GM12891 (cell line): ENCODE results near the gene WDR44.

Experiments
- POLR2A ChIP-seq: IDR thresholded peaks from 2 replicates; pipeline ENCODE4 v1.6.1; 2011; ENCODE audit warnings: low read depth, low read length, control low read depth
- TAF1 ChIP-seq: IDR thresholded peaks from 2 replicates; pipeline ENCODE4 v1.6.1; 2011; ENCODE audit warnings: low read depth, low read length, control low read depth

DNA sequence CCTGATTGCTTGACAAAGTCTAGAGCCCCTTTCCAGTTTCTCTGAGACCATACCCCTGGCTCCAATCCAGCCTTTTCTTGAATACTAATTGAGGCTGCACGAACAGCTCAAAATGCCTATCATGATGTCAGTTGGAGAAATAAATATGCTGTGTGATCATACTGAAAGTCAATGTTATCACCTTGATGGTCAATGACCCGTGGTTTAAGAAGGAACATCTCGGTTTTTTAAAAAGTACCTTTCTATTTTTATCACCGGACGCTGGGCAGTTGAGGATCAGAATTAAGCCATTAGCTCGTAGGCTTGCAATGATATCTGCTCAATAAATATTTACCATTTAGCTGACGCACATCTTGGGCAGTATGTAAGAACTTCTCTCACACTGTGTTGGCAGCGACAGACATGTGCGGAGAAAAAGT lies 852 bp upstream of the WDR44 start:
- TF ChIP-seq POLR2A: no peak
- no peak for TF ChIP-seq TAF1
